Breast epithelium (tissue), 4 donors: Measurements from ENCODE around the gene DNAJB5. TPM values are rescaled to one million over a fixed set of nuclear protein-coding genes. Genes with fewer than 3 reads are reported as not detected.

Source experiments
- DNase-seq, 2 donors: peaks; one replicate each; pipeline ENCODE4 v3.0.0-alpha.2; 2019; ENCODE audit warnings: low spot score in 2 of 2
- H3K27ac ChIP-seq, 2 donors: fragments of 200-600 bp; sonication (generic) in 1 of 2; one replicate each; pipeline ENCODE4 v1.5.1; 2016 to 2019; ENCODE audit warnings: mild to moderate bottlenecking in 1 of 2
- H3K27me3 ChIP-seq, 2 donors: fragments of 200-600 bp; sonication (generic) in 1 of 2; one replicate each; pipeline versions ENCODE4 v1.5.1 to v1.6.0; 2017 to 2019; ENCODE audit warnings: control low read depth in 1 of 2, mild to moderate bottlenecking in 1 of 2
- H3K36me3 ChIP-seq: fragments of 200-600 bp; one replicate; pipeline ENCODE4 v1.5.1; 2019
- H3K4me1 ChIP-seq, 2 donors: fragments of 200-600 bp; sonication (generic); one replicate each; pipeline ENCODE4 v1.5.1; 2016 to 2019; ENCODE audit warnings: control low read depth in 1 of 2
- H3K4me3 ChIP-seq, 3 donors: fragments of 200-600 bp; sonication (generic); 1 replicate in 2 of 3; 2 replicates in 1 of 3; pipeline ENCODE4 v1.5.1; 2016 to 2019; ENCODE audit warnings: mild to moderate bottlenecking in 3 of 3, moderate library complexity in 2 of 3
- H3K9me3 ChIP-seq, 2 donors: fragments of 200-600 bp; sonication (generic) in 1 of 2; one replicate each; pipeline ENCODE4 v1.5.1; 2016 to 2019; ENCODE audit warnings: control low read depth in 1 of 2
- POLR2A ChIP-seq: fragments of 450-650 bp; IDR thresholded peaks from one replicate; pipeline ENCODE4 v1.6.1; 2016; ENCODE audit warnings: antibody characterized with exemption, mild to moderate bottlenecking, moderate library complexity
- POLR2AphosphoS5 ChIP-seq, 3 donors: sonication (generic); formaldehyde crosslinking; IDR thresholded peaks; one replicate each; pipeline ENCODE4 v1.6.1; 2017; ENCODE audit warnings: antibody characterized with exemption in 3 of 3
- intact Hi-C: fragments of 100-400 bp; cut with DNase I; formaldehyde crosslinking; loops from one replicate; pipeline ENCODE4 v1.15.1; 2023; ENCODE audit warnings: low total_unique reads
- total RNA-seq, 3 donors: library from RNA; depleted of rRNA; stranded (reverse); fragments of >200 nt; gene quantifications; one replicate each; pipeline ENCODE4 v1.1.0, GENCODE V29; 2016
- TF ChIP-seq, protein P1 (sequence below), 3 donors: fragments of 450-650 bp; IDR thresholded peaks; one replicate each; pipeline ENCODE4 v1.5.1; 2016 to 2017; ENCODE audit warnings: antibody characterized with exemption in 3 of 3, mild to moderate bottlenecking in 3 of 3, moderate library complexity in 3 of 3

Gene DNAJB5
- total RNA-seq, 3 donors from 2014 or later, result 5.4 to 9.0 (median 6.9) TPM

- Histone ChIP-seq H3K27me3 (peaks cover 0 to 6% of the 10 kb centered on the region in 2 donors), H3K36me3 (no peaks in the 10 kb centered on the region), H3K4me3 (peak within 1 kb of the TSS; percentile 35 to 77 (median 54)), H3K27ac (no peak within 1 kb of the TSS), H3K9me3 (no peaks in the 10 kb centered on the region), H3K4me1 (no peaks in the 10 kb centered on the region)
- intact Hi-C loops, result no loop called here
- TF ChIP-seq, protein P1, sequence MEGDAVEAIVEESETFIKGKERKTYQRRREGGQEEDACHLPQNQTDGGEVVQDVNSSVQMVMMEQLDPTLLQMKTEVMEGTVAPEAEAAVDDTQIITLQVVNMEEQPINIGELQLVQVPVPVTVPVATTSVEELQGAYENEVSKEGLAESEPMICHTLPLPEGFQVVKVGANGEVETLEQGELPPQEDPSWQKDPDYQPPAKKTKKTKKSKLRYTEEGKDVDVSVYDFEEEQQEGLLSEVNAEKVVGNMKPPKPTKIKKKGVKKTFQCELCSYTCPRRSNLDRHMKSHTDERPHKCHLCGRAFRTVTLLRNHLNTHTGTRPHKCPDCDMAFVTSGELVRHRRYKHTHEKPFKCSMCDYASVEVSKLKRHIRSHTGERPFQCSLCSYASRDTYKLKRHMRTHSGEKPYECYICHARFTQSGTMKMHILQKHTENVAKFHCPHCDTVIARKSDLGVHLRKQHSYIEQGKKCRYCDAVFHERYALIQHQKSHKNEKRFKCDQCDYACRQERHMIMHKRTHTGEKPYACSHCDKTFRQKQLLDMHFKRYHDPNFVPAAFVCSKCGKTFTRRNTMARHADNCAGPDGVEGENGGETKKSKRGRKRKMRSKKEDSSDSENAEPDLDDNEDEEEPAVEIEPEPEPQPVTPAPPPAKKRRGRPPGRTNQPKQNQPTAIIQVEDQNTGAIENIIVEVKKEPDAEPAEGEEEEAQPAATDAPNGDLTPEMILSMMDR (IDR thresholded peaks at IDR 0.05), result no peak
- TF ChIP-seq POLR2A (no peak), POLR2AphosphoS5 (IDR thresholded peaks at IDR 0.05) (no peak)
- DNase-seq, result no peak
Measured at GRCh38 chr9:34957492-34958410, 31.8 kb upstream of the DNAJB5 start, which contains the start of gene PHF24. TSS of gene PHF24 (plus strand) at chr9:34958285. CDS start at chr9:34971299, 13,014 bp downstream.

DNA sequence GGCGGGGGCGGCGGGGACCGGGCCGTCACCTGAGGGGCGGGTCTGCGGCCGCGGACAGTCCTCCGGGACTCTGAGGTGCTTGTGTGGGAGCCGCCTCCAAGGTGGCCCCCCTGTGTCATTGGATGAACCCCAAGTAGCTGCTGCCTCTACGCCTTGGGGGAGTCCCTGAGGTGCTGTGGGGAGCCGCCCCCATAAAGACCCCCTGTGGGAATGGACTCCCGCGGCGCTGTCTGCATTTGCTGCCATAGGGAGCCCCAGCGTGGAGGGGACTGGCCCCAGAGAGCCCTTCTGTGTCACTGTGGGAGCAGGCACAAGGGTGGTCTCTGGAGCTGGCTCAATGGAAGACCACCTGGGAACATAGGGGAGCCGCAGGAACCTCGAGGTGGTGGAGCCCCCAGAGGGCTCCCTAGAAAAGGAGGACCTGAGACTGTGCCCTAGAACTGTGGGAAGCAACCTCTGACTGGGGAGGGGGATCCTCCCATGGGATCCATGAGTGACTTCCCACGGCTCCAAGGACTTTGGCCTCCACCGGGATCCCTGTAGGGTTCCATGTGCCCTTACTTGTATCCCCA is 31.0 kb upstream of the DNAJB5 start:
- intact Hi-C loops, result no loop called here
- no peak overlapping the region for H3K27ac ChIP-seq
- TF ChIP-seq POLR2A, result no peak
- TF ChIP-seq, protein P1 (IDR thresholded peaks at IDR 0.05), result no peak
- no peak for TF ChIP-seq POLR2AphosphoS5 (IDR thresholded peaks at IDR 0.05)
- H3K4me1 ChIP-seq, result no peaks in the 10 kb centered on the region
- peak overlapping the region; percentile 15 to 77 (median 54) for H3K4me3 ChIP-seq
- H3K27me3 ChIP-seq, result peaks cover 0 to 6% of the 10 kb centered on the region in 2 donors
- no peaks in the 10 kb centered on the region for H3K36me3 ChIP-seq
- no peaks in the 10 kb centered on the region for H3K9me3 ChIP-seq
- no peak for DNase-seq

GRCh38 chr9:34959461-34959860 is 30.1 kb upstream of the DNAJB5 start:
- Histone ChIP-seq H3K4me3 (no peak overlapping the region), H3K27ac (no peak overlapping the region), H3K4me1 (no peaks in the 10 kb centered on the region), H3K36me3 (no peaks in the 10 kb centered on the region), H3K27me3 (peaks cover 0 to 6% of the 10 kb centered on the region in 2 donors), H3K9me3 (no peaks in the 10 kb centered on the region)
- intact Hi-C loops, result no loop called here
- DNase-seq, result no peak
- no peak for TF ChIP-seq POLR2AphosphoS5 (IDR thresholded peaks at IDR 0.05)

DNA sequence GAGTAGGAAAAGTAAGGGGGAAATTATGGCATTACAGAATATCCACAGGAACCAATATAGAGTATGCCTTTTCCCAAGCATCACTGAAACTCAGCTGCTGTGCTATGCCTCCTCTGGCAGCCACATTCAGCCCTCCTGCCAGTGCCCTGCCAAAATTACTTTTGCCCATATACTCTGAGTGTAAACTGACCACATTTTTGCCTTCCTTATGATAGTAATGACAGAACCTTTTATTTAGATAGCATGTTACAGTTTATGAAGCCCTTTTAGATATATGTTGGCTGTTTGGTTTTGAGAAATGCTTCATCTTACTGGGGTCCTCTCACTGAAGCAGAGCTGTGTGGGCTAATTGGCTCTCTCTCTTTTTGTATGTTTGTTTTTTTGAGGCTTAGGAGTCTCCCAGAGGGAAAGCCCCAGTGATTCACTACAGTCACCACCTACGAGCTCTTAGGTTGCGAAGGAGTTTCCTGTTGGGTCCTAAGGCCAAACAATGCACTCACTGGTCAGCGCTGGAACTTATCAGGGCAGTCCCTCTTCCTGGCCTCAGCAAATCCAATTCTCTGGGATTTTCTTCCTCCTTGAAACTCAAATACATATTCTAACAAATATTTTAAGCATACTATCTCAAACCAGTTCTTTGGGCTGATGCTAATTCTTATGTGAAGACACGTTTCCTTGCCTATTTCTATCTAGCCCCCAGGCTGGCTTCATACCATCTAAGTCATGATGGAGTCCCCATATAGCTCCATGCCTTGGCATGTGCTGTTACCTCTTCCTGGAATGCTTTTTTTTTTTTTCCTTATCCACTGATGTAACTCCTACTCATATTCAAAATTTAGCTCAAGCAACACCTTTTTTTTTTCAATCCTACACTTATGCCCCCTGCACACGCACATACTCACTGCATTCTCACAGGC is 27.7 kb upstream of the DNAJB5 start:
- H3K4me3 ChIP-seq, result no peak overlapping the region
- peaks cover 0 to 6% of the 10 kb centered on the region in 2 donors for H3K27me3 ChIP-seq
- no peak overlapping the region for H3K27ac ChIP-seq
- no peaks in the 10 kb centered on the region for H3K36me3 ChIP-seq
- no peak for DNase-seq
- H3K4me1 ChIP-seq, result no peaks in the 10 kb centered on the region
- TF ChIP-seq, protein P1 (IDR thresholded peaks at IDR 0.05), result no peak
- TF ChIP-seq POLR2A, result no peak
- TF ChIP-seq POLR2AphosphoS5 (IDR thresholded peaks at IDR 0.05), result no peak
- intact Hi-C loops, result loop anchor here (10.0 kb wide), 1 partner anchor 67 kb away; a partner anchor contains a TSS
- H3K9me3 ChIP-seq, result no peaks in the 10 kb centered on the region

DNA sequence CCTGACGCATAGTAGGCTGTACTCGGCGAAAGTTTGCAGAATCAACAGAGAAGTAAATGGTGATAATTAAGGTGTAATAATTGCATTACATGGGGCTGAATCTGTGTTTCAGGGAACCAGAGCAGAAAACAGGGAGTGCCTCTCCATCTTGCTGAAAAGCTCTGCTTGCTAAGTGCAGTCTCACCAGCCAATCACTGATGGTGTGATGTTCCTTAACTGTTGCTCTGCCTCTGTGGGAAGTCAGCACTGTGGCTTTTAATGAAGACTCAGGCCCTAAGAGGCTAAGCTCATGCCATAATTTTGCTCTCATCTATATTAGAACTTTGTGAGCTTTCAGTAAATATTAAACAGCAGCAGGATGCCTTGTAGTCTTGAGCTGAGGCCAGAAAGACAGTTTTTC is 27.0 kb upstream of the DNAJB5 start:
- Histone ChIP-seq H3K27ac (no peak overlapping the region), H3K36me3 (no peaks in the 10 kb centered on the region), H3K4me3 (no peak overlapping the region), H3K9me3 (no peaks in the 10 kb centered on the region), H3K27me3 (peaks cover 0 to 6% of the 10 kb centered on the region in 2 donors), H3K4me1 (no peaks in the 10 kb centered on the region)
- TF ChIP-seq POLR2A (no peak), POLR2AphosphoS5 (IDR thresholded peaks at IDR 0.05) (no peak)
- TF ChIP-seq, protein P1 (IDR thresholded peaks at IDR 0.05), result no peak
- DNase-seq, result no peak
- intact Hi-C loops, result loop anchor here (10.0 kb wide), 1 partner anchor 68 kb away; a partner anchor contains a TSS
